Prostate gland (tissue), 2 donors: ENCODE data around the gene MYH16. TPM values are rescaled to one million over a fixed set of nuclear protein-coding genes. Genes with fewer than 3 reads are reported as not detected.
"Not testable (repeated sequence)": the region's sequence is repeated elsewhere in the genome, so short reads cannot be mapped to it uniquely, and the experiment has no call there.

Experiments
- DNase-seq: peaks from one replicate; pipeline ENCODE4 v3.0.0-alpha.2; 2019; ENCODE audit warnings: low spot score
- H3K27ac ChIP-seq, 2 donors: fragments of 200-600 bp; sonication (generic); 2 replicates each; pipeline ENCODE4 v1.5.1; 2017 to 2019
- H3K27me3 ChIP-seq: fragments of 200-600 bp; sonication (generic); replicated peaks from 2 replicates; pipeline ENCODE4 v1.5.1; 2019; ENCODE audit not compliant: insufficient read depth
- H3K36me3 ChIP-seq, 2 donors: fragments of 200-600 bp; sonication (generic); 1 replicate in 1 of 2; 2 replicates in 1 of 2; pipeline versions ENCODE4 v1.5.1 to v1.8.1; 2017 to 2019
- H3K4me1 ChIP-seq: fragments of 200-600 bp; sonication (generic); replicated peaks from 2 replicates; pipeline ENCODE4 v1.5.1; 2019
- H3K4me3 ChIP-seq, 2 donors: fragments of 200-600 bp; sonication (generic); 2 replicates each; pipeline ENCODE4 v1.5.1; 2017 to 2019
- H3K9me3 ChIP-seq: fragments of 200-600 bp; sonication (generic); 2 replicates; pipeline ENCODE4 v1.5.1; 2017
- CTCF ChIP-seq, 4 experiments: fragments of 200-600 bp in 2 of 4; fragments of 450-650 bp in 2 of 4; sonication (generic) in 2 of 4; IDR thresholded peaks; 1 replicate in 3 of 4; 2 replicates in 1 of 4; pipeline ENCODE4 v1.5.1; 2016 to 2019; ENCODE audit warnings: antibody characterized with exemption in 4 of 4, mild to moderate bottlenecking in 2 of 4, moderate library complexity in 2 of 4
- POLR2A ChIP-seq: fragments of 450-650 bp; IDR thresholded peaks from one replicate; pipeline ENCODE4 v1.6.1; 2016; ENCODE audit warnings: antibody characterized with exemption, mild to moderate bottlenecking
- POLR2AphosphoS5 ChIP-seq: sonication (generic); formaldehyde crosslinking; IDR thresholded peaks from one replicate; pipeline ENCODE4 v1.6.1; 2017; ENCODE audit warnings: antibody characterized with exemption
- WGBS: methylation state at CpG from one replicate; pipeline ENCODE4 v1.1.5; 2018; 5-methylcytosine and 5-hydroxymethylcytosine counted together
- intact Hi-C: fragments of 100-400 bp; cut with DNase I; formaldehyde crosslinking; loops from one replicate; pipeline ENCODE4 v1.14.2; 2022
- total RNA-seq, 2 donors: library from RNA; depleted of rRNA; stranded (reverse); fragments of >200 nt; gene quantifications; one replicate each; pipeline ENCODE4 v1.1.0, GENCODE V29; 2016

The MYH16 gene
- total RNA-seq, 2 donors from 2014 or later, result 0.97 TPM; not detected in 1

- Histone ChIP-seq H3K27ac (peak overlapping the region in 1 of 2 donors; percentile 82), H3K9me3 (no peaks in the 10 kb centered on the region), H3K4me3 (peak overlapping the region; percentile 90 to 94), H3K36me3 (no peaks in the 10 kb centered on the region), H3K27me3 (no peaks in the 10 kb centered on the region), H3K4me1 (peaks cover 10% of the 10 kb centered on the region)
- TF ChIP-seq POLR2AphosphoS5 (no peak), CTCF (IDR thresholded peaks at IDR 0.05) (no peak), POLR2A (no peak)
- no peak for DNase-seq
- intact Hi-C loops, result loop anchor here (10.0 kb wide), 1 partner anchor 68 kb away; no protein-coding TSS in a partner anchor
- WGBS, result under 1% methylated on average over 10 of the region's 10 CpGs
Measured at GRCh38 chr7:99326408-99326782, 53.8 kb downstream of the MYH16 start.

- H3K9me3 ChIP-seq, H3K36me3 ChIP-seq, DNase-seq, H3K27ac ChIP-seq, H3K27me3 ChIP-seq, H3K4me1 ChIP-seq, H3K4me3 ChIP-seq, intact Hi-C loops: not testable (repeated sequence)
- WGBS, result 67% methylated on average over 8 of the region's 8 CpGs
- peak; percentile 30 for TF ChIP-seq POLR2A
Measured at GRCh38 chr7:99330314-99330961, 57.8 kb downstream of the MYH16 start.

- no peak for DNase-seq
- TF ChIP-seq CTCF (IDR thresholded peaks at IDR 0.05) (no peak), POLR2A (no peak), POLR2AphosphoS5 (no peak)
- H3K4me1 ChIP-seq, result peaks cover 7% of the 10 kb centered on the region
- H3K4me3 ChIP-seq, result no peak overlapping the region
- intact Hi-C loops, result no loop called here
- no peaks in the 10 kb centered on the region for H3K36me3 ChIP-seq
- 88% methylated on average over 2 of the region's 2 CpGs for WGBS
- no peaks in the 10 kb centered on the region for H3K9me3 ChIP-seq
- no peak overlapping the region for H3K27ac ChIP-seq
- H3K27me3 ChIP-seq, result no peaks in the 10 kb centered on the region
Measured at GRCh38 chr7:99331002-99331401, 58.4 kb downstream of the MYH16 start.

GRCh38 chr7:99339595-99339994 is 67.0 kb downstream of the MYH16 start:
- H3K27me3 ChIP-seq, result no peaks in the 10 kb centered on the region
- H3K9me3 ChIP-seq, result no peaks in the 10 kb centered on the region
- TF ChIP-seq POLR2AphosphoS5 (no peak), CTCF (IDR thresholded peaks at IDR 0.05) (no peak), POLR2A (no peak)
- no peaks in the 10 kb centered on the region for H3K36me3 ChIP-seq
- no peaks in the 10 kb centered on the region for H3K4me1 ChIP-seq
- no peak overlapping the region for H3K4me3 ChIP-seq
- intact Hi-C loops, result no loop called here
- no peak for DNase-seq
- no peak overlapping the region for H3K27ac ChIP-seq
- 98% methylated on average over 3 of the region's 3 CpGs for WGBS

GRCh38 chr7:99340659-99341058 is 68.0 kb downstream of the MYH16 start:
- no peaks in the 10 kb centered on the region for H3K36me3 ChIP-seq
- no peaks in the 10 kb centered on the region for H3K9me3 ChIP-seq
- DNase-seq, result no peak
- no peaks in the 10 kb centered on the region for H3K4me1 ChIP-seq
- no peak overlapping the region for H3K4me3 ChIP-seq
- no peaks in the 10 kb centered on the region for H3K27me3 ChIP-seq
- intact Hi-C loops, result no loop called here
- no peak overlapping the region for H3K27ac ChIP-seq
- WGBS, result 94% methylated on average over 3 of the region's 3 CpGs
- TF ChIP-seq POLR2A, result no peak
- TF ChIP-seq CTCF (IDR thresholded peaks at IDR 0.05), result no peak
- no peak for TF ChIP-seq POLR2AphosphoS5
